ENCODE results near the gene NR2C2.

DNA sequence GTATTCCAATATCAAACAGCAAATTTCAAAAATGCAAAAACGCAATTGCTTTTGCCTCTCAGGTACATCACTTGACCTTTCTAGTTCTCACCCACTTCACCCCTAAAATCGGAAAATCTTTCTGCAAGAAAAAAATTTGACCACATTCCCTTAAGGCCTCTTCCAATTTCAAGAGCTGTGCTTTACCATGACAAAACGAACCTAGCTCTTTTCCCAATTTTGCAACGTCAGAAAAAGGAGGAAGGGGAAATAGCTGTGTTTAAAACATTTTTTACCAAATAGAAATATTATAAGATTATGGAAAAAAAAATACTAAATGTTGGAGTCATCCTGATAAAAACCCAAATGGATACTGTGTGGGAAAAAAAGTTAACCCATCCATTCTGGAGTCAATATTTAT is 1.1 kb upstream of the NR2C2 start:
- TF ChIP-seq, protein P1, sequence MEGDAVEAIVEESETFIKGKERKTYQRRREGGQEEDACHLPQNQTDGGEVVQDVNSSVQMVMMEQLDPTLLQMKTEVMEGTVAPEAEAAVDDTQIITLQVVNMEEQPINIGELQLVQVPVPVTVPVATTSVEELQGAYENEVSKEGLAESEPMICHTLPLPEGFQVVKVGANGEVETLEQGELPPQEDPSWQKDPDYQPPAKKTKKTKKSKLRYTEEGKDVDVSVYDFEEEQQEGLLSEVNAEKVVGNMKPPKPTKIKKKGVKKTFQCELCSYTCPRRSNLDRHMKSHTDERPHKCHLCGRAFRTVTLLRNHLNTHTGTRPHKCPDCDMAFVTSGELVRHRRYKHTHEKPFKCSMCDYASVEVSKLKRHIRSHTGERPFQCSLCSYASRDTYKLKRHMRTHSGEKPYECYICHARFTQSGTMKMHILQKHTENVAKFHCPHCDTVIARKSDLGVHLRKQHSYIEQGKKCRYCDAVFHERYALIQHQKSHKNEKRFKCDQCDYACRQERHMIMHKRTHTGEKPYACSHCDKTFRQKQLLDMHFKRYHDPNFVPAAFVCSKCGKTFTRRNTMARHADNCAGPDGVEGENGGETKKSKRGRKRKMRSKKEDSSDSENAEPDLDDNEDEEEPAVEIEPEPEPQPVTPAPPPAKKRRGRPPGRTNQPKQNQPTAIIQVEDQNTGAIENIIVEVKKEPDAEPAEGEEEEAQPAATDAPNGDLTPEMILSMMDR (IDR thresholded peaks at IDR 0.05; ENCODE audit: insufficient read depth, low read length) = no peak
- TF ChIP-seq GABPA (IDR thresholded peaks at IDR 0.05; ENCODE audit: low read depth) = no peak
- TF ChIP-seq POLR2AphosphoS5 (IDR thresholded peaks at IDR 0.05; ENCODE audit: low read depth) = no peak
- TF ChIP-seq SPI1 (IDR thresholded peaks at IDR 0.05; ENCODE audit: borderline replicate concordance, low read depth) = no peak
- TF ChIP-seq, protein P2, sequence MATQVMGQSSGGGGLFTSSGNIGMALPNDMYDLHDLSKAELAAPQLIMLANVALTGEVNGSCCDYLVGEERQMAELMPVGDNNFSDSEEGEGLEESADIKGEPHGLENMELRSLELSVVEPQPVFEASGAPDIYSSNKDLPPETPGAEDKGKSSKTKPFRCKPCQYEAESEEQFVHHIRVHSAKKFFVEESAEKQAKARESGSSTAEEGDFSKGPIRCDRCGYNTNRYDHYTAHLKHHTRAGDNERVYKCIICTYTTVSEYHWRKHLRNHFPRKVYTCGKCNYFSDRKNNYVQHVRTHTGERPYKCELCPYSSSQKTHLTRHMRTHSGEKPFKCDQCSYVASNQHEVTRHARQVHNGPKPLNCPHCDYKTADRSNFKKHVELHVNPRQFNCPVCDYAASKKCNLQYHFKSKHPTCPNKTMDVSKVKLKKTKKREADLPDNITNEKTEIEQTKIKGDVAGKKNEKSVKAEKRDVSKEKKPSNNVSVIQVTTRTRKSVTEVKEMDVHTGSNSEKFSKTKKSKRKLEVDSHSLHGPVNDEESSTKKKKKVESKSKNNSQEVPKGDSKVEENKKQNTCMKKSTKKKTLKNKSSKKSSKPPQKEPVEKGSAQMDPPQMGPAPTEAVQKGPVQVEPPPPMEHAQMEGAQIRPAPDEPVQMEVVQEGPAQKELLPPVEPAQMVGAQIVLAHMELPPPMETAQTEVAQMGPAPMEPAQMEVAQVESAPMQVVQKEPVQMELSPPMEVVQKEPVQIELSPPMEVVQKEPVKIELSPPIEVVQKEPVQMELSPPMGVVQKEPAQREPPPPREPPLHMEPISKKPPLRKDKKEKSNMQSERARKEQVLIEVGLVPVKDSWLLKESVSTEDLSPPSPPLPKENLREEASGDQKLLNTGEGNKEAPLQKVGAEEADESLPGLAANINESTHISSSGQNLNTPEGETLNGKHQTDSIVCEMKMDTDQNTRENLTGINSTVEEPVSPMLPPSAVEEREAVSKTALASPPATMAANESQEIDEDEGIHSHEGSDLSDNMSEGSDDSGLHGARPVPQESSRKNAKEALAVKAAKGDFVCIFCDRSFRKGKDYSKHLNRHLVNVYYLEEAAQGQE (IDR thresholded peaks at IDR 0.05; ENCODE audit: insufficient replicate concordance, low read depth) = no peak
